Measurements from ENCODE around the gene PGAM1. TPM values are rescaled to one million over a fixed set of nuclear protein-coding genes. Genes with fewer than 3 reads are reported as not detected.

PGAM1 gene
- total and polyA plus RNA-seq, 2 of the 4 experiments (the other 2 are of a cell fraction) = 686 to 841 TPM

DNA sequence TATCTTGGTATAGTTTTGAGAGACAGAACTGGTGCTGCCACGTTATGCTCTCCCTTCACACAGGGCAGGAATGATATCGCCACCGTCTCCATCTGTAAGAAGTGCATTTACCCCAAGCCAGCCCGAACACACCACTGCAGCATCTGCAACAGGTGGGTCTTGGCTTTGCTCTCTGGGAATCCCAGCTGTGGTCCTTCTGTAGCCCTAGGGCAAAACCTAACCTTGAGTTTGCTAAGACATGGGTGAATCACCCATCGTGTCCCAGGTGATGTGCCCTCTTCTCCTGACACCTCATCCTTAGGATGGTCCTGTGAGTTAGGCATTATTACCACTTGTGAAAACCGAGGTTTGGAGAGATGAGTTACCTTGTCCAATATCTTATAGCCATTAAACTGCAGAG, 26.4 kb downstream of the PGAM1 start:
- Histone ChIP-seq H3K18ac (ENCODE audit: low read depth, low read length) (no peak overlapping the region), H4K5ac (ENCODE audit: low read depth, low read length) (no peak overlapping the region), H3K4ac (ENCODE audit: low read depth, low read length) (no peak overlapping the region), H2BK15ac (ENCODE audit: low read depth, low read length) (no peak overlapping the region), H4K8ac (ENCODE audit: low read depth in 2 of 2, low read length in 2 of 2) (no peak overlapping the region), H3K9me1 (ENCODE audit: insufficient read depth, low read length) (peaks cover 19% of the 10 kb centered on the region), H3K4me3 (ENCODE audit: insufficient read depth, low read depth, low read length) (no peak overlapping the region), H2AFZ (replicated peaks; ENCODE audit: low read length, poor library complexity) (no peak overlapping the region), H3K56ac (ENCODE audit: extremely low read depth, insufficient read depth, low read length) (no peak overlapping the region), H3K14ac (replicated peaks; ENCODE audit: low read depth, low read length) (no peak overlapping the region), H3K9ac (ENCODE audit: low read depth, low read length) (no peak overlapping the region), H2BK5ac (ENCODE audit: low read depth, low read length, poor library complexity, severe bottlenecking) (no peak overlapping the region), H4K91ac (ENCODE audit: insufficient read depth, low read depth, low read length) (no peak overlapping the region), H3K23ac (ENCODE audit: low read depth, low read length) (no peak overlapping the region), H3K9me3 (ENCODE audit: control insufficient read depth, insufficient read depth, low read length) (no peaks in the 10 kb centered on the region), H3K27ac (ENCODE audit: insufficient read depth, low read length) (no peak overlapping the region), H4K20me1 (ENCODE audit: insufficient read depth, low read length) (peaks cover 48% of the 10 kb centered on the region), H3K4me1 (ENCODE audit: control insufficient read depth, insufficient read depth, low read length) (peaks cover 2% of the 10 kb centered on the region; the same call in 1 of the 2 replicates), H3K4me2 (ENCODE audit: low read depth, low read length) (no peak overlapping the region), H2BK120ac (ENCODE audit: low read depth, low read length) (no peak overlapping the region), H2AK5ac (ENCODE audit: low read depth, low read length) (no peak overlapping the region), H2AK9ac (replicated peaks; ENCODE audit: low read depth, low read length, poor library complexity) (no peak overlapping the region), H3K36me3 (ENCODE audit: control insufficient read depth, insufficient read depth, low read length) (peaks cover 56% of the 10 kb centered on the region), H3K79me1 (ENCODE audit: low read depth in 1 of 2, low read length in 2 of 2) (peaks cover 50 to 87% of the 10 kb centered on the region in 2 experiments), H2BK20ac (ENCODE audit: low read depth, low read length) (no peak overlapping the region), H3K27me3 (ENCODE audit: control insufficient read depth, insufficient read depth, low read length) (no peaks in the 10 kb centered on the region)
- intact Hi-C loops (cut with micrococcal nuclease) (no loop called here), in situ Hi-C loops (cut with MboI; ENCODE audit: low sequenced_read_pairs) (no loop called here), dilution Hi-C loops (cut with HindIII; ENCODE audit: low sequenced_read_pairs, unreplicated experiment) (no loop called here)
- CTCF ChIA-PET = no interaction called here
- BruUV-seq (replicated peaks) = no TSS peak
- POLR2A ChIA-PET (ENCODE audit: unreplicated experiment) = no interaction called here
- 100% methylated on average over 1 of the region's 6 CpGs; no CpG with 5 or more reads in 1 of the 2 experiments for WGBS, 2 experiments (ENCODE audit: extremely low coverage in 2 of 2, insufficient read length in 1 of 2)
- TF ChIP-seq RCOR1 (IDR thresholded peaks at IDR 0.05; ENCODE audit: insufficient replicate concordance, low read length) (no peak), BHLHE40 (IDR thresholded peaks at IDR 0.05; ENCODE audit: low read depth, low read length) (no peak), CHD1 (IDR thresholded peaks at IDR 0.05; ENCODE audit: low read depth, low read length) (no peak), NFE2L2 (IDR thresholded peaks at IDR 0.05; ENCODE audit: low read depth, low read length) (no peak), RAD21 (IDR thresholded peaks at IDR 0.05; ENCODE audit: low read length) (no peak), MAFK (IDR thresholded peaks at IDR 0.05; ENCODE audit: low read depth, low read length) (no peak), MXI1 (IDR thresholded peaks at IDR 0.05; ENCODE audit: borderline replicate concordance, low read depth, low read length) (no peak), FOS (IDR thresholded peaks at IDR 0.05; ENCODE audit: low read depth, low read length) (no peak), SMC3 (IDR thresholded peaks at IDR 0.05; ENCODE audit: low read depth, low read length) (no peak), MAZ (IDR thresholded peaks at IDR 0.05; ENCODE audit: borderline replicate concordance, low read depth, low read length) (no peak), POLR2A (IDR thresholded peaks at IDR 0.05; ENCODE audit: low read depth, low read length) (no peak), RFX5 (IDR thresholded peaks at IDR 0.05; ENCODE audit: low read depth, low read length) (no peak)
- TF ChIP-seq, protein P1, sequence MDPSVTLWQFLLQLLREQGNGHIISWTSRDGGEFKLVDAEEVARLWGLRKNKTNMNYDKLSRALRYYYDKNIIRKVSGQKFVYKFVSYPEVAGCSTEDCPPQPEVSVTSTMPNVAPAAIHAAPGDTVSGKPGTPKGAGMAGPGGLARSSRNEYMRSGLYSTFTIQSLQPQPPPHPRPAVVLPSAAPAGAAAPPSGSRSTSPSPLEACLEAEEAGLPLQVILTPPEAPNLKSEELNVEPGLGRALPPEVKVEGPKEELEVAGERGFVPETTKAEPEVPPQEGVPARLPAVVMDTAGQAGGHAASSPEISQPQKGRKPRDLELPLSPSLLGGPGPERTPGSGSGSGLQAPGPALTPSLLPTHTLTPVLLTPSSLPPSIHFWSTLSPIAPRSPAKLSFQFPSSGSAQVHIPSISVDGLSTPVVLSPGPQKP (IDR thresholded peaks at IDR 0.05; ENCODE audit: borderline replicate concordance, low read depth, low read length) = no peak
- TF ChIP-seq, protein P2, sequence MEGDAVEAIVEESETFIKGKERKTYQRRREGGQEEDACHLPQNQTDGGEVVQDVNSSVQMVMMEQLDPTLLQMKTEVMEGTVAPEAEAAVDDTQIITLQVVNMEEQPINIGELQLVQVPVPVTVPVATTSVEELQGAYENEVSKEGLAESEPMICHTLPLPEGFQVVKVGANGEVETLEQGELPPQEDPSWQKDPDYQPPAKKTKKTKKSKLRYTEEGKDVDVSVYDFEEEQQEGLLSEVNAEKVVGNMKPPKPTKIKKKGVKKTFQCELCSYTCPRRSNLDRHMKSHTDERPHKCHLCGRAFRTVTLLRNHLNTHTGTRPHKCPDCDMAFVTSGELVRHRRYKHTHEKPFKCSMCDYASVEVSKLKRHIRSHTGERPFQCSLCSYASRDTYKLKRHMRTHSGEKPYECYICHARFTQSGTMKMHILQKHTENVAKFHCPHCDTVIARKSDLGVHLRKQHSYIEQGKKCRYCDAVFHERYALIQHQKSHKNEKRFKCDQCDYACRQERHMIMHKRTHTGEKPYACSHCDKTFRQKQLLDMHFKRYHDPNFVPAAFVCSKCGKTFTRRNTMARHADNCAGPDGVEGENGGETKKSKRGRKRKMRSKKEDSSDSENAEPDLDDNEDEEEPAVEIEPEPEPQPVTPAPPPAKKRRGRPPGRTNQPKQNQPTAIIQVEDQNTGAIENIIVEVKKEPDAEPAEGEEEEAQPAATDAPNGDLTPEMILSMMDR (conservative IDR thresholded peaks at IDR 0.05; ENCODE audit: low read depth, low read length) = no peak
- TF ChIP-seq, protein P3, sequence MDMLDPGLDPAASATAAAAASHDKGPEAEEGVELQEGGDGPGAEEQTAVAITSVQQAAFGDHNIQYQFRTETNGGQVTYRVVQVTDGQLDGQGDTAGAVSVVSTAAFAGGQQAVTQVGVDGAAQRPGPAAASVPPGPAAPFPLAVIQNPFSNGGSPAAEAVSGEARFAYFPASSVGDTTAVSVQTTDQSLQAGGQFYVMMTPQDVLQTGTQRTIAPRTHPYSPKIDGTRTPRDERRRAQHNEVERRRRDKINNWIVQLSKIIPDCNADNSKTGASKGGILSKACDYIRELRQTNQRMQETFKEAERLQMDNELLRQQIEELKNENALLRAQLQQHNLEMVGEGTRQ (IDR thresholded peaks at IDR 0.05; ENCODE audit: low read depth, low read length) = no peak
- DNase-seq = no peak
- no peak for ATAC-seq (ENCODE audit: low read depth)
